ENCODE data around the gene IL22RA2.

IL22RA2 gene

GRCh38 chr6:137094411-137095008 is 78.9 kb downstream of the IL22RA2 start:
- peak; percentile 49 for DNase-seq (ENCODE audit: low spot score)

Data from germinal center (tissue), 1 donor.